Inflammatory macrophage treated with lipopolysaccharide for 1 hour (primary cell): ENCODE data around the gene TMEM30B.
A peak's percentile ranks its signal among the peaks of the same experiment; 100 is the strongest.

ENCODE experiments used
- DNase-seq, 2 donors: peaks; one replicate each; pipeline ENCODE4 v3.0.0-alpha.2; 2020 to 2022

Gene TMEM30B

DNA sequence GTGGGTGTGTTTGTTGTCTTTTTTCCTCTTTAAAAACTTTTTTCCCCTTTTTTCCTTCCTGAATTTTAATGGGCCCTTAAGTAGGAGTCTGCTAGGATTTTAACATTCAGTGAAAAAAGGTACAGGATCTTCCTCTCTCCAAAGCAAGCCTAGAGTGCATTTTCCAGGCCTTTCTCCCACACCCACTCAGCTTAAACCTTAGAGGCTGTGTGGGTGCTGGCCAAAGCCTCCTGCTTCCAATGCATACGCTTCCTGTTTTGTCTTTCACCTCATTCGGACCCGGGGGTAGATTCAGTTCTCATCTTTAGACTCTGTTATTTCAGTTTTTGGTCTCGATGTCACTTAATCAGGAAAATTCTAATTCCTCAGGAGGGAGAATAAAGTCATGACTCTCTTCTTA, 51.2 kb downstream of the TMEM30B start:
- peak in 1 of 2 donors; percentile 26 for DNase-seq

DNA sequence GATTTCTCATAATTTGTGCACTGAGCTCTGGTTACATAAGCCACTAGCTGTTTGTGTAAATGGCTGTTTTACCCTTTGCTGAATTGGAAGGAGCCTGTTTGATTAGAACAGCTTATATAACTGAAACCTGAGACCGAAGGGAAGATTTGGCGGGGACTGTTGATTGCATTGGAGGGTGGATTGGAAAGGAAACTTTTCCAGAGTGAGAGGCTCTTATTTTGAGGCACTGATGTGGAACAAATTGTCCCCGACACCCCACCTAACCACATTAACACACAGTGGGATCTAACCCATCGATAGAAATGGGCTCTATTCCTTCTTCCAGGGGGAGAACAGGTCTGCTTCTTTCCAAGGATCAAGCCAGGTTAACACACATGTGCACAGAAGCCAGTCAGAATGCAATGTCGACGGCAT, 51.7 kb downstream of the TMEM30B start:
- DNase-seq, result no peak

DNA sequence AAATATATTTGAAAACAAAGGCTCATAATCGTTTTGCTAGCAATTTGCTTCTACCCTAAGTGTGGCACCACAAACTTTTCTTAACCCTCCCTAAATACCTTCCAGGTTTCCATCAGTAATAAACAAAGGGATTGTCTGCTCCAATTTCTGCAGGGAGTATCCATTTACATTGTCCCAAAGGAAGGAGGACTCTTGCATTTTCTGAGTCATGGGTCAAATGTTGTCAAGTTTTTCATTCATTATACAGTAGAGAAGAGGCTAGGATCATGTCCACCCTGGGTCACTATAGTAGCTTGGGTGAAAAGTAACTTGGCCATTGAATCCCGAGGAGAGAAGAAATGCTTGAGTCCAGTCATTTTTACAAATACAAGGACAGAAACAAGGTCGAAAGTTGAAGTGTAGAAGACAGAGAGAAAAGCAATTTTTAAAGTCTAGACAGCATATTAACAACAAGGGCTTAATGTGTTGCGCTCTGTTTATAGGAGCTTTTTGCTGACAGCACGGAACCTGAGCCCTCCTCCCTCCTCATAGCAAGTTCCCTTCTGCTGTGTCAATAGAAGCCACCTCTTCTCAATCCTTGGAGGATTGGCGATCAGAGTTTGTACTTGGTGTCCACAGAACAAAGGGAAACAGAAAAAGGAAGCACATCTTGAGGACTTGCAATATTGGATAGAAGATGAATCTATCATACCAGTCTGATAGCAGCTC, 53.1 kb downstream of the TMEM30B start:
- DNase-seq, result no peak
